Spleen (tissue), 3 donors: ENCODE results near the gene RHBDD3.

Experiments used
- POLR2A ChIP-seq, 3 donors: fragments of 450-650 bp; IDR thresholded peaks; one replicate each; pipeline ENCODE4 v1.5.1; 2017; ENCODE audit warnings: antibody characterized with exemption in 3 of 3, mild to moderate bottlenecking in 1 of 3
- POLR2AphosphoS5 ChIP-seq, 3 donors: sonication (generic); formaldehyde crosslinking; IDR thresholded peaks; one replicate each; pipeline ENCODE4 v1.5.1; 2017; ENCODE audit warnings: antibody characterized with exemption in 3 of 3

- TF ChIP-seq POLR2A (IDR thresholded peaks at IDR 0.05), result no peak
- no peak for TF ChIP-seq POLR2AphosphoS5 (IDR thresholded peaks at IDR 0.05)
These were observed 52.5 kb downstream of the RHBDD3 start for GRCh38 chr22:29215012-29215860.
